ENCODE results near the gene KRT24.

DNA sequence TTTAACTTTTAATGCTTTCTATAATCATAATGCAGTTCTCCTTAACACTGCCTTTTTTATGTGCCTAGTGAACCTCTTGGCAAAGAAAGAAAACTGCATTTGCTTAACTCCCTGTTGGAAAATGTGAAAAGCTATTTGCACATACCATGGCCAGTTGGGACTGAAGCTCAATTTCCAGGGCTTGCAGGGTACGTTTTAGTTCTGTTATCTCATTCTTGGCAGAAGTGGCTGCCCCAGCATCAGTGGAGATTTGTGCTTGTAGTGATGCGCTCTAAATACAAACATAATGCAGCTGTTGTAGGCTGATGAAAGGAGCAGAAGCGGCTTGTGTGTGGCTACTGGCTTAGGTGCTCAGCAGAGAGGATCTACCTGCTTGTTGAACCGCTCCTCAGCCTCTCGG is 3.7 kb downstream of the KRT24 start:
- TF ChIP-seq POLR2AphosphoS5 (IDR thresholded peaks at IDR 0.05) (no peak), POLR2A (IDR thresholded peaks at IDR 0.05; ENCODE audit: low read depth) (no peak), EP300 (IDR thresholded peaks at IDR 0.05) (no peak)
- TF ChIP-seq, protein P1, sequence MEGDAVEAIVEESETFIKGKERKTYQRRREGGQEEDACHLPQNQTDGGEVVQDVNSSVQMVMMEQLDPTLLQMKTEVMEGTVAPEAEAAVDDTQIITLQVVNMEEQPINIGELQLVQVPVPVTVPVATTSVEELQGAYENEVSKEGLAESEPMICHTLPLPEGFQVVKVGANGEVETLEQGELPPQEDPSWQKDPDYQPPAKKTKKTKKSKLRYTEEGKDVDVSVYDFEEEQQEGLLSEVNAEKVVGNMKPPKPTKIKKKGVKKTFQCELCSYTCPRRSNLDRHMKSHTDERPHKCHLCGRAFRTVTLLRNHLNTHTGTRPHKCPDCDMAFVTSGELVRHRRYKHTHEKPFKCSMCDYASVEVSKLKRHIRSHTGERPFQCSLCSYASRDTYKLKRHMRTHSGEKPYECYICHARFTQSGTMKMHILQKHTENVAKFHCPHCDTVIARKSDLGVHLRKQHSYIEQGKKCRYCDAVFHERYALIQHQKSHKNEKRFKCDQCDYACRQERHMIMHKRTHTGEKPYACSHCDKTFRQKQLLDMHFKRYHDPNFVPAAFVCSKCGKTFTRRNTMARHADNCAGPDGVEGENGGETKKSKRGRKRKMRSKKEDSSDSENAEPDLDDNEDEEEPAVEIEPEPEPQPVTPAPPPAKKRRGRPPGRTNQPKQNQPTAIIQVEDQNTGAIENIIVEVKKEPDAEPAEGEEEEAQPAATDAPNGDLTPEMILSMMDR (IDR thresholded peaks at IDR 0.05), result no peak

All from esophagus muscularis mucosa (tissue), 4 donors.